IMR-90 (cell line): ENCODE measurements around the gene ZFP92. TPM values are rescaled to one million over a fixed set of nuclear protein-coding genes. Genes with fewer than 3 reads are reported as not detected.

Experiments used
- ATAC-seq: fragments of 200-7000 bp; cut with Tn5 transposase; 2 replicates; pipeline ENCODE4 v1.9.1; 2020; ENCODE audit warnings: low read depth, mild to moderate bottlenecking, moderate library complexity
- BruUV-seq: library from RNA; stranded (reverse); fragments of 400-500 nt; replicated peaks from 2 replicates; lab custom pipeline; 2021; lab: Mats Ljungman, UMichigan
- CTCF ChIA-PET: fragments of 300-600 bp; formaldehyde crosslinking; extraction: SDS; loops from one replicate; lab custom pipeline; 2021; ENCODE audit warnings: antibody characterized with exemption; lab: Yijun Ruan, JAX
- POLR2A ChIA-PET: fragments of 300-600 bp; sonication (Branson Sonifier 250); formaldehyde crosslinking; loops from one replicate; lab custom pipeline; 2022; ENCODE audit warnings: antibody characterized with exemption; ENCODE audit not compliant: unreplicated experiment; lab: Charles Lee
- DNase-seq: peaks from one replicate; pipeline ENCODE4 v3.0.0; 2013
- H2AFZ ChIP-seq: replicated peaks from 2 replicates; pipeline ENCODE3; 2013; ENCODE audit warnings: low read length, mild to moderate bottlenecking; ENCODE audit not compliant: poor library complexity
- H2AK5ac ChIP-seq: 2 replicates; pipeline ENCODE4 v1.6.1; 2013; ENCODE audit warnings: low read depth, low read length, inconsistent platforms
- H2AK9ac ChIP-seq: replicated peaks from 2 replicates; pipeline ENCODE3; 2013; ENCODE audit warnings: mild to moderate bottlenecking, low read depth, low read length, moderate library complexity; ENCODE audit not compliant: poor library complexity
- H2BK120ac ChIP-seq: 2 replicates; pipeline ENCODE4 v1.6.1; 2013; ENCODE audit warnings: low read depth, low read length, inconsistent platforms
- H2BK15ac ChIP-seq: 3 replicates; pipeline ENCODE4 v1.6.1; 2013; ENCODE audit warnings: low read depth, low read length, inconsistent platforms
- H2BK20ac ChIP-seq: 2 replicates; pipeline ENCODE4 v1.6.1; 2013; ENCODE audit warnings: low read depth, mild to moderate bottlenecking, inconsistent platforms, low read length, moderate library complexity
- H2BK5ac ChIP-seq: 2 replicates; pipeline ENCODE4 v1.6.1; 2013; ENCODE audit warnings: mild to moderate bottlenecking, low read depth, low read length, inconsistent platforms; ENCODE audit not compliant: poor library complexity, severe bottlenecking
- H3K14ac ChIP-seq: replicated peaks from 2 replicates; pipeline ENCODE4 v1.6.1; 2013; ENCODE audit warnings: low read depth, low read length, inconsistent platforms
- H3K18ac ChIP-seq: 2 replicates; pipeline ENCODE4 v1.6.1; 2013; ENCODE audit warnings: low read depth, low read length, control low read depth
- H3K23ac ChIP-seq: 2 replicates; pipeline ENCODE4 v1.6.1; 2013; ENCODE audit warnings: low read depth, low read length, inconsistent platforms
- H3K27ac ChIP-seq: 2 replicates; pipeline ENCODE4 v1.5.1; 2013; ENCODE audit warnings: mild to moderate bottlenecking, control low read depth, low read length; ENCODE audit not compliant: insufficient read depth
- H3K27me3 ChIP-seq: 2 replicates; pipeline ENCODE4 v1.6.1; 2013; ENCODE audit warnings: low read length; ENCODE audit not compliant: control insufficient read depth, insufficient read depth
- H3K36me3 ChIP-seq: 2 replicates; pipeline ENCODE4 v1.6.1; 2013; ENCODE audit warnings: low read length, mixed read lengths; ENCODE audit not compliant: control insufficient read depth, insufficient read depth
- H3K4ac ChIP-seq: 2 replicates; pipeline ENCODE4 v1.6.1; 2013; ENCODE audit warnings: low read depth, low read length, inconsistent platforms
- H3K4me1 ChIP-seq: 2 replicates; pipeline ENCODE4 v1.6.1; 2013; ENCODE audit warnings: low read length, mixed read lengths; ENCODE audit not compliant: control insufficient read depth, insufficient read depth
- H3K4me2 ChIP-seq: 2 replicates; pipeline ENCODE4 v1.6.1; 2013; ENCODE audit warnings: low read depth, mild to moderate bottlenecking, control low read depth, low read length, moderate library complexity
- H3K4me3 ChIP-seq: 2 replicates; pipeline ENCODE4 v1.5.1; 2013; ENCODE audit warnings: low read depth, mild to moderate bottlenecking, control low read depth, low read length, moderate library complexity; ENCODE audit not compliant: insufficient read depth
- H3K56ac ChIP-seq: 2 replicates; pipeline ENCODE4 v1.6.1; 2013; ENCODE audit warnings: low read length, inconsistent platforms; ENCODE audit not compliant: insufficient read depth; ENCODE audit errors: extremely low read depth
- H3K79me1 ChIP-seq, 2 experiments: 2 replicates each; pipeline ENCODE4 v1.6.1; 2013; ENCODE audit warnings: low read length in 2 of 2, inconsistent platforms in 1 of 2, low read depth in 1 of 2
- H3K9ac ChIP-seq: 2 replicates; pipeline ENCODE4 v1.6.1; 2013; ENCODE audit warnings: low read depth, low read length, control low read depth
- H3K9me1 ChIP-seq: 2 replicates; pipeline ENCODE4 v1.6.1; 2013; ENCODE audit warnings: low read length, inconsistent platforms; ENCODE audit not compliant: insufficient read depth
- H3K9me3 ChIP-seq: 2 replicates; pipeline ENCODE4 v1.6.1; 2013; ENCODE audit warnings: low read length; ENCODE audit not compliant: control insufficient read depth, insufficient read depth
- H4K20me1 ChIP-seq: 2 replicates; pipeline ENCODE4 v1.6.1; 2013; ENCODE audit warnings: low read length, inconsistent platforms; ENCODE audit not compliant: insufficient read depth
- H4K5ac ChIP-seq: 2 replicates; pipeline ENCODE4 v1.6.1; 2013; ENCODE audit warnings: mild to moderate bottlenecking, low read depth, low read length, control low read depth
- H4K8ac ChIP-seq, 2 experiments: 2 replicates each; pipeline ENCODE4 v1.6.1; 2013; ENCODE audit warnings: low read depth in 2 of 2, low read length in 2 of 2, control low read depth in 1 of 2, inconsistent platforms in 1 of 2
- H4K91ac ChIP-seq: 2 replicates; pipeline ENCODE4 v1.6.1; 2013; ENCODE audit warnings: low read depth, low read length, inconsistent platforms; ENCODE audit not compliant: insufficient read depth
- CEBPB ChIP-seq: IDR thresholded peaks from 2 replicates; pipeline ENCODE4 v1.6.1; 2012; ENCODE audit warnings: low read depth, low read length, improper control_type of control experiment
- FOS ChIP-seq: fragments of 150-350 bp; IDR thresholded peaks from 2 replicates; pipeline ENCODE4 v1.6.1; 2016; ENCODE audit warnings: low read depth, low read length
- RCOR1 ChIP-seq: IDR thresholded peaks from 2 replicates; pipeline ENCODE4 v1.6.1; 2012; ENCODE audit warnings: mild to moderate bottlenecking, low read length, improper control_type of control experiment; ENCODE audit not compliant: insufficient replicate concordance
- SMC3 ChIP-seq: fragments of 150-350 bp; IDR thresholded peaks from 2 replicates; pipeline ENCODE4 v1.6.1; 2016; ENCODE audit warnings: low read depth, mild to moderate bottlenecking, antibody characterized with exemption, low read length, moderate library complexity
- WGBS, 2 experiments: methylation state at CpG; one replicate each; pipeline versions ENCODE4 v1.1.5 to v1.1.7; 2013; ENCODE audit warnings: missing lambda C conversion rate in 2 of 2; ENCODE audit not compliant: insufficient read length in 1 of 2; ENCODE audit errors: extremely low coverage in 2 of 2; 5-methylcytosine and 5-hydroxymethylcytosine counted together
- dilution Hi-C: fragments of 300-500 bp; cut with HindIII; formaldehyde crosslinking; loops from one replicate; pipeline ENCODE4 v1.14.3; 2018; ENCODE audit warnings: low sequenced_read_pairs; ENCODE audit not compliant: unreplicated experiment
- in situ Hi-C: fragments of 300-500 bp; cut with MboI; formaldehyde crosslinking; loops from 3 replicates; pipeline ENCODE4 v1.14.3; 2019; ENCODE audit warnings: low sequenced_read_pairs, inconsistent platforms, mixed read lengths
- intact Hi-C: fragments of 100-400 bp; cut with micrococcal nuclease; formaldehyde crosslinking; loops from 2 replicates; pipeline ENCODE4 v1.10.0; 2022
- polyA plus RNA-seq, 3 experiments: library from polyadenylated mRNA; depleted of rRNA; stranded (reverse); fragments of >200 nt; gene quantifications; 2 replicates each; pipeline ENCODE4 v1.2.3, GENCODE V29; 2012; ENCODE audit warnings: low replicate concordance in 1 of 3
- total RNA-seq: library from RNA; depleted of rRNA; stranded (reverse); fragments of >200 nt; gene quantifications from 2 replicates; pipeline ENCODE4 v1.2.3, GENCODE V29; 2012
- TF ChIP-seq, protein P1 (sequence below): conservative IDR thresholded peaks from 2 replicates; pipeline ENCODE4 v1.5.1; 2012; ENCODE audit warnings: mild to moderate bottlenecking, low read depth, low read length, improper control_type of control experiment

The ZFP92 gene
- total and polyA plus RNA-seq, 2 of the 4 experiments (the other 2 are of a cell fraction), result under 0.01 to 0.03 TPM

- no peak overlapping the region for H4K8ac ChIP-seq
- CTCF ChIA-PET, result no interaction called here
- 78% methylated on average over 13 of the region's 25 CpGs; no CpG with 5 or more reads in 1 of the 2 experiments for WGBS, 2 experiments
- H3K4me3 ChIP-seq, result no peak overlapping the region
- no peaks in the 10 kb centered on the region for H3K9me1 ChIP-seq
- H4K20me1 ChIP-seq, result no peaks in the 10 kb centered on the region; the same call in 1 of the 2 replicates
- POLR2A ChIA-PET, result no interaction called here
- H3K9ac ChIP-seq, result no peak overlapping the region
- no peak overlapping the region for H4K5ac ChIP-seq
- H3K27ac ChIP-seq, result no peak overlapping the region
- peaks cover 6% of the 10 kb centered on the region for H3K9me3 ChIP-seq
- no peak overlapping the region for H2BK120ac ChIP-seq
- no peak overlapping the region for H3K56ac ChIP-seq
- BruUV-seq, result no TSS peak
- H3K36me3 ChIP-seq, result no peaks in the 10 kb centered on the region
- dilution Hi-C loops, result no loop called here
- no peak overlapping the region for H2BK15ac ChIP-seq
- peaks cover 3% of the 10 kb centered on the region for H3K27me3 ChIP-seq
- intact Hi-C loops, result no loop called here
- no peak for ATAC-seq
- no peak overlapping the region for H4K91ac ChIP-seq
- DNase-seq, result no peak
- no peak for TF ChIP-seq SMC3
- TF ChIP-seq RCOR1, result no peak
- TF ChIP-seq, protein P1, sequence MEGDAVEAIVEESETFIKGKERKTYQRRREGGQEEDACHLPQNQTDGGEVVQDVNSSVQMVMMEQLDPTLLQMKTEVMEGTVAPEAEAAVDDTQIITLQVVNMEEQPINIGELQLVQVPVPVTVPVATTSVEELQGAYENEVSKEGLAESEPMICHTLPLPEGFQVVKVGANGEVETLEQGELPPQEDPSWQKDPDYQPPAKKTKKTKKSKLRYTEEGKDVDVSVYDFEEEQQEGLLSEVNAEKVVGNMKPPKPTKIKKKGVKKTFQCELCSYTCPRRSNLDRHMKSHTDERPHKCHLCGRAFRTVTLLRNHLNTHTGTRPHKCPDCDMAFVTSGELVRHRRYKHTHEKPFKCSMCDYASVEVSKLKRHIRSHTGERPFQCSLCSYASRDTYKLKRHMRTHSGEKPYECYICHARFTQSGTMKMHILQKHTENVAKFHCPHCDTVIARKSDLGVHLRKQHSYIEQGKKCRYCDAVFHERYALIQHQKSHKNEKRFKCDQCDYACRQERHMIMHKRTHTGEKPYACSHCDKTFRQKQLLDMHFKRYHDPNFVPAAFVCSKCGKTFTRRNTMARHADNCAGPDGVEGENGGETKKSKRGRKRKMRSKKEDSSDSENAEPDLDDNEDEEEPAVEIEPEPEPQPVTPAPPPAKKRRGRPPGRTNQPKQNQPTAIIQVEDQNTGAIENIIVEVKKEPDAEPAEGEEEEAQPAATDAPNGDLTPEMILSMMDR, result no peak
- no peak for TF ChIP-seq FOS
- TF ChIP-seq CEBPB, result no peak
- H3K14ac ChIP-seq, result no peak overlapping the region
- no peak overlapping the region for H2BK5ac ChIP-seq
- no peak overlapping the region for H3K4ac ChIP-seq
- no peaks in the 10 kb centered on the region for H3K79me1 ChIP-seq
- H2BK20ac ChIP-seq, result no peak overlapping the region
- in situ Hi-C loops, result no loop called here
- H3K23ac ChIP-seq, result no peak overlapping the region
- H3K18ac ChIP-seq, result no peak overlapping the region
- no peak overlapping the region for H3K4me2 ChIP-seq
- H2AK5ac ChIP-seq, result no peak overlapping the region
- H3K4me1 ChIP-seq, result no peaks in the 10 kb centered on the region
- no peak overlapping the region for H2AFZ ChIP-seq
- no peak overlapping the region for H2AK9ac ChIP-seq
Observed at GRCh38 chrX:153443476-153444332, 32.4 kb downstream of the ZFP92 start.
